NCI-H1694 treated with DMSO at 0.1 percent for 48 hours (cell line): ENCODE results near the gene NDUFS3.

Experiments used
- DNase-seq: peaks from one replicate; lab custom pipeline; 2025; lab: John Stamatoyannopoulos, UW

Gene NDUFS3

GRCh38 chr11:47589977-47590861, 11.3 kb downstream of the NDUFS3 start:
- DNase-seq: no peak

- no peak for DNase-seq
These were observed 12.9 kb downstream of the NDUFS3 start for GRCh38 chr11:47591764-47592163.

GRCh38 chr11:47592251-47592650, 13.4 kb downstream of the NDUFS3 start:
- no peak for DNase-seq

GRCh38 chr11:47592970-47593369, 14.1 kb downstream of the NDUFS3 start:
- DNase-seq: no peak

- no peak for DNase-seq
These were observed 14.6 kb downstream of the NDUFS3 start for GRCh38 chr11:47593492-47593933.

- no peak for DNase-seq
These were observed 15.3 kb downstream of the NDUFS3 start, which contains the start of gene C1QTNF4 for GRCh38 chr11:47593934-47594855. C1QTNF4 (minus strand) TSS chr11:47594411; CDS start chr11:47590810, 3,601 bp downstream.

GRCh38 chr11:47595029-47595428, 16.2 kb downstream of the NDUFS3 start:
- no peak for DNase-seq

GRCh38 chr11:47595967-47596366, 17.1 kb downstream of the NDUFS3 start:
- DNase-seq: no peak

GRCh38 chr11:47599902-47600301, 21.0 kb downstream of the NDUFS3 start:
- DNase-seq: no peak

- no peak for DNase-seq
These were observed 24.4 kb downstream of the NDUFS3 start for GRCh38 chr11:47603295-47603694.

- DNase-seq: no peak
These were observed 27.0 kb downstream of the NDUFS3 start for GRCh38 chr11:47605921-47606320.

- no peak for DNase-seq
These were observed 27.9 kb downstream of the NDUFS3 start for GRCh38 chr11:47606731-47607130.

- DNase-seq: no peak
These were observed 28.5 kb downstream of the NDUFS3 start for GRCh38 chr11:47607380-47607779.

GRCh38 chr11:47609675-47610074, 30.8 kb downstream of the NDUFS3 start:
- DNase-seq: no peak

GRCh38 chr11:47611348-47611794, 32.5 kb downstream of the NDUFS3 start:
- no peak for DNase-seq

GRCh38 chr11:47615249-47615648, 36.4 kb downstream of the NDUFS3 start:
- DNase-seq: no peak

- no peak for DNase-seq
These were observed 38.0 kb downstream of the NDUFS3 start for GRCh38 chr11:47616726-47617416.

GRCh38 chr11:47617417-47617809, 38.5 kb downstream of the NDUFS3 start:
- no peak for DNase-seq

- no peak for DNase-seq
These were observed 42.0 kb downstream of the NDUFS3 start for GRCh38 chr11:47620836-47621378.

GRCh38 chr11:47626234-47626633, 47.4 kb downstream of the NDUFS3 start:
- DNase-seq: no peak

- no peak for DNase-seq
These were observed 49.2 kb downstream of the NDUFS3 start for GRCh38 chr11:47628026-47628425.

- no peak for DNase-seq
These were observed 52.6 kb downstream of the NDUFS3 start for GRCh38 chr11:47631473-47631872.
